ENCODE measurements around the gene TBXAS1. TPM values are rescaled to one million over a fixed set of nuclear protein-coding genes. Genes with fewer than 3 reads are reported as not detected.

The TBXAS1 gene
- total and polyA plus RNA-seq, 2 of the 8 experiments (the other 6 are each of a cell fraction or from before 2014, with no cell fraction given), result 0.86 to 2.1 TPM

DNA sequence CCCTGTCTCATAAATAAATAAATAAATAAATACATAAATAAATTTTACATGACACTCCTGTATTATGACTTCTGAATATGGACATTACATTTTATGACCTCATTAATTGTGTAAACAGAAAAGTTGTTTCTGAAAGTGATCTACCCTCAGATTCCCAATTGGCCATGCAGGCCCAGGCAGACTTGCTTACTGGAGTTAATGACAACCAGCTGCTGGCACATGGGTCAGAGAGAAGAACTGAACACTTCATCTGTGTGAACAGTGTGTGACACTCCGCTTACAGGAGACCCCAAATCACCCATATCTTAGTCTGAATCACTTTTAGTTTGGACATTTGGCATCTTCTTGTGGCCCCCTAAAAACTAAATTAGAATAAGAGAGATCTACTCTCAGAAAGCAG lies 202.3 kb downstream of the TBXAS1 start:
- H2AFZ ChIP-seq (ENCODE audit: low read length), result no peak overlapping the region
- no peak overlapping the region for H3K56ac ChIP-seq (replicated peaks; ENCODE audit: insufficient read length, low read depth, low read length)
- H4K91ac ChIP-seq (replicated peaks; ENCODE audit: insufficient read length, low read length), result no peak overlapping the region
- no peak overlapping the region for H3K14ac ChIP-seq (ENCODE audit: insufficient read length)
- no peak overlapping the region for H4K8ac ChIP-seq (ENCODE audit: extremely low read depth, insufficient read depth, low read length)
- no peak overlapping the region for H3K4ac ChIP-seq (replicated peaks; ENCODE audit: insufficient read length, low read depth, low read length)
- H3K9me3 ChIP-seq (ENCODE audit: insufficient read depth in 2 of 2, low read depth in 1 of 2, low read length in 1 of 2), result no peaks in the 10 kb centered on the region
- H2BK20ac ChIP-seq (ENCODE audit: low read length), result no peak overlapping the region
- no peaks in the 10 kb centered on the region for H3K23me2 ChIP-seq (ENCODE audit: low read depth, low read length)
- no peak overlapping the region for H3K27ac ChIP-seq (ENCODE audit: low read depth, low read length)
- H3K4me3 ChIP-seq (ENCODE audit: extremely low read depth in 1 of 4, insufficient read depth in 2 of 4, low read depth in 3 of 4, low read length in 4 of 4), result no peak overlapping the region
- H2BK15ac ChIP-seq (ENCODE audit: low read length), result no peak overlapping the region
- no peak overlapping the region for H3K4me2 ChIP-seq (ENCODE audit: insufficient read depth in 1 of 2, low read depth in 2 of 2, low read length in 2 of 2)
- no peaks in the 10 kb centered on the region for H3K79me2 ChIP-seq (ENCODE audit: control insufficient read depth in 1 of 2, insufficient read depth in 2 of 2, low read length in 2 of 2)
- H3K4me1 ChIP-seq (replicated peaks in 1 of 4; ENCODE audit: control insufficient read depth in 3 of 4, insufficient read depth in 4 of 4, low read length in 3 of 4), result no peaks in the 10 kb centered on the region
- no peak overlapping the region for H3K23ac ChIP-seq (ENCODE audit: insufficient read length)
- CTCF ChIA-PET (ENCODE audit: partially characterized antibody), result no interaction called here
- DNase-seq (ENCODE audit: low read depth in 1 of 2, low spot score in 2 of 2) (no peak), FAIRE-seq (no peak)
- H4K20me1 ChIP-seq (replicated peaks in 1 of 2; ENCODE audit: control insufficient read depth in 1 of 2, insufficient read depth in 2 of 2, low read length in 2 of 2), result no peaks in the 10 kb centered on the region
- no peak overlapping the region for H3K9ac ChIP-seq (replicated peaks in 1 of 4; ENCODE audit: extremely low read depth in 1 of 4, low read depth in 3 of 4, low read length in 3 of 4)
- H3K36me3 ChIP-seq (ENCODE audit: control insufficient read depth in 2 of 4, insufficient read depth in 4 of 4, low read length in 3 of 4), result no peaks in the 10 kb centered on the region
- WGBS, 2 experiments (ENCODE audit: extremely low coverage in 1 of 2, insufficient coverage in 1 of 2, insufficient read length in 1 of 2, insufficient replicate concordance in 2 of 2, low coverage in 1 of 2, low lambda C conversion rate in 2 of 2, missing lambda C conversion rate in 1 of 2), result 100% methylated on average over 1 of the region's 1 CpG; no CpG with 5 or more reads in 1 of the 2 experiments
- no peaks in the 10 kb centered on the region for H3K79me1 ChIP-seq (ENCODE audit: low read depth, low read length)
- H2AK5ac ChIP-seq (ENCODE audit: low read depth, low read length), result no peak overlapping the region
- H2BK120ac ChIP-seq (replicated peaks; ENCODE audit: low read depth, low read length), result no peak overlapping the region
- no peak overlapping the region for H2BK5ac ChIP-seq (ENCODE audit: low read depth, low read length)
- H3K18ac ChIP-seq (ENCODE audit: extremely low read depth, low read length), result no peak overlapping the region
- POLR2A ChIA-PET (ENCODE audit: partially characterized antibody), result no interaction called here
- H2BK12ac ChIP-seq (ENCODE audit: low read depth, low read length), result no peak overlapping the region
- no peaks in the 10 kb centered on the region for H3K27me3 ChIP-seq (replicated peaks in 1 of 4; ENCODE audit: control insufficient read depth in 3 of 4, extremely low read depth in 1 of 4, insufficient read depth in 3 of 4, low read length in 3 of 4)
- H4K5ac ChIP-seq (ENCODE audit: insufficient read length, low read depth, low read length), result no peak overlapping the region
- TF ChIP-seq TAF7 (optimal IDR thresholded peaks at IDR 0.05; ENCODE audit: borderline replicate concordance, low read depth, low read length), result no peak

All from H1 (cell line).